Measurements from ENCODE around the gene FAM20C. TPM values are rescaled to one million over a fixed set of nuclear protein-coding genes. Genes with fewer than 3 reads are reported as not detected.

The FAM20C gene
- total RNA-seq, 1 donor from 2014 or later = 22.1 TPM

DNA sequence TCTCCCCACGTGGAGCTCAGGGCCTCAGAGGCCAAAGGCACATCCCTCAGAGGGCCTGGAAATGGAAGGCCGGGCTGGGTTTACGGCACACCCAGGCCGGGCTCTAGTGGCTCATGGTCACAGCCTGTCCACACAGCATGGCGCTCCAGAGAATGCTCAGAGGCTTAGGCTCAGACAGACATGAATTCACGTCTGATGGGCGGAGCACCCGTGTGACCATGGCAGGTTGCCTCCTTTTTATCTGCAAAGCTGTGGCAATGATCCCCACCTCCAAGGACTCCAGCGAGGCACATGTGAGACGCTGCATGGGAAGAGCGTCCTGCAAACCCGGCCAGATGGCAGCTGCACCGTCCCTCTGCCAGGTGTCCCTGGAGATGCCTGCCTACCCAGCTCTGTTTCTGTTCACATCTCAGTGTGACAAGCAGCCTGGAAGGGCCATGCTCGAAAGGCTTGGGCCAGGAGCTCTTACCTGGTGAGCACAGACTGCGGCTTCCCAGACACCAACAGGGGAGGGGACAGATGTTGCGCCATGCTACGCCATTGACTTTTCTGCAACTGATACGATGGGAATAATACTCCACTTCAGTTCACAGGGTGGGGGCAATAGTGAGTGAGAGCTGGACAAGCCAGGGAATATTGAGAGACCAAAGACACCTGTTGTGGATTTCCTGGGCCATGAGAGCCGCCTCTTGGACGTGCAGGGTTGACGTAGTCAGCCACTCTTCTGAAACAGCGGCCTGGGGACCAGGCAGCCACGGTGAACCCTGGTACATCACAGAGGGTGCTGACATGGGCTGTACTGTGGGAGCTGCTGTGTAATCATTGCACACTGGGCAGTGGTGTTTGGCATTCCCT lies 34.4 kb upstream of the FAM20C start:
- Histone ChIP-seq H3K27ac (no peak overlapping the region), H3K36me3 (no peaks in the 10 kb centered on the region), H3K9me3 (no peaks in the 10 kb centered on the region), H3K4me3 (no peak overlapping the region), H3K27me3 (no peaks in the 10 kb centered on the region), H3K4me1 (no peaks in the 10 kb centered on the region)
- TF ChIP-seq, protein P1, sequence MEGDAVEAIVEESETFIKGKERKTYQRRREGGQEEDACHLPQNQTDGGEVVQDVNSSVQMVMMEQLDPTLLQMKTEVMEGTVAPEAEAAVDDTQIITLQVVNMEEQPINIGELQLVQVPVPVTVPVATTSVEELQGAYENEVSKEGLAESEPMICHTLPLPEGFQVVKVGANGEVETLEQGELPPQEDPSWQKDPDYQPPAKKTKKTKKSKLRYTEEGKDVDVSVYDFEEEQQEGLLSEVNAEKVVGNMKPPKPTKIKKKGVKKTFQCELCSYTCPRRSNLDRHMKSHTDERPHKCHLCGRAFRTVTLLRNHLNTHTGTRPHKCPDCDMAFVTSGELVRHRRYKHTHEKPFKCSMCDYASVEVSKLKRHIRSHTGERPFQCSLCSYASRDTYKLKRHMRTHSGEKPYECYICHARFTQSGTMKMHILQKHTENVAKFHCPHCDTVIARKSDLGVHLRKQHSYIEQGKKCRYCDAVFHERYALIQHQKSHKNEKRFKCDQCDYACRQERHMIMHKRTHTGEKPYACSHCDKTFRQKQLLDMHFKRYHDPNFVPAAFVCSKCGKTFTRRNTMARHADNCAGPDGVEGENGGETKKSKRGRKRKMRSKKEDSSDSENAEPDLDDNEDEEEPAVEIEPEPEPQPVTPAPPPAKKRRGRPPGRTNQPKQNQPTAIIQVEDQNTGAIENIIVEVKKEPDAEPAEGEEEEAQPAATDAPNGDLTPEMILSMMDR (IDR thresholded peaks at IDR 0.05) = no peak
- TF ChIP-seq POLR2AphosphoS5 (IDR thresholded peaks at IDR 0.05; ENCODE audit: insufficient read depth in 1 of 2, low read depth in 1 of 2) (no peak), POLR2A (IDR thresholded peaks at IDR 0.05) (no peak)
- no peak for DNase-seq (ENCODE audit: extremely low spot score in 2 of 2)
- intact Hi-C loops (cut with DNase I) = no loop called here

DNA sequence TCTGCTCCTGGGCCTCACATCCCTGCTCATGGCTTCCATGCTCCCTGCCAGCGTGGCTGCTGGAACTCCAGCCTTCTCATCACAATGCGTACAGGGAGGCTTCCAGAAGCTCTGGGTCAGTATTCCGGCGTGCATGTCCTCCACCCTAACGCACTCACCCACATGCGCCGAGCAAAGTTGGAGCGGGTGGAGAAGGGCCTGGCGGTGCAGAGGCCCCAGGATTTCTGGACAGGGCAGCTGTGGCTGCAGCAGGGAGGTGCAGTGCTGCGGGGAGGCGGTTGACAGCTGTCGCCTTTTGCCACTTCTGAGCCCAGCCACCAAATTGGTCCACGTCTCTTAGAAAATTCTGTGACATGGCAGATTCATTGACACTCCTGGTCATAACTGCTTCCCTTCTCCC lies 33.6 kb upstream of the FAM20C start:
- H3K36me3 ChIP-seq = no peaks in the 10 kb centered on the region
- no peak overlapping the region for H3K27ac ChIP-seq
- H3K4me3 ChIP-seq = no peak overlapping the region
- DNase-seq (ENCODE audit: extremely low spot score in 2 of 2) = no peak
- no peaks in the 10 kb centered on the region for H3K27me3 ChIP-seq
- no peaks in the 10 kb centered on the region for H3K9me3 ChIP-seq
- intact Hi-C loops (cut with DNase I) = no loop called here
- TF ChIP-seq, protein P1 (IDR thresholded peaks at IDR 0.05) = no peak
- TF ChIP-seq POLR2A (IDR thresholded peaks at IDR 0.05) (no peak), POLR2AphosphoS5 (IDR thresholded peaks at IDR 0.05; ENCODE audit: insufficient read depth in 1 of 2, low read depth in 1 of 2) (no peak)
- no peaks in the 10 kb centered on the region for H3K4me1 ChIP-seq

DNA sequence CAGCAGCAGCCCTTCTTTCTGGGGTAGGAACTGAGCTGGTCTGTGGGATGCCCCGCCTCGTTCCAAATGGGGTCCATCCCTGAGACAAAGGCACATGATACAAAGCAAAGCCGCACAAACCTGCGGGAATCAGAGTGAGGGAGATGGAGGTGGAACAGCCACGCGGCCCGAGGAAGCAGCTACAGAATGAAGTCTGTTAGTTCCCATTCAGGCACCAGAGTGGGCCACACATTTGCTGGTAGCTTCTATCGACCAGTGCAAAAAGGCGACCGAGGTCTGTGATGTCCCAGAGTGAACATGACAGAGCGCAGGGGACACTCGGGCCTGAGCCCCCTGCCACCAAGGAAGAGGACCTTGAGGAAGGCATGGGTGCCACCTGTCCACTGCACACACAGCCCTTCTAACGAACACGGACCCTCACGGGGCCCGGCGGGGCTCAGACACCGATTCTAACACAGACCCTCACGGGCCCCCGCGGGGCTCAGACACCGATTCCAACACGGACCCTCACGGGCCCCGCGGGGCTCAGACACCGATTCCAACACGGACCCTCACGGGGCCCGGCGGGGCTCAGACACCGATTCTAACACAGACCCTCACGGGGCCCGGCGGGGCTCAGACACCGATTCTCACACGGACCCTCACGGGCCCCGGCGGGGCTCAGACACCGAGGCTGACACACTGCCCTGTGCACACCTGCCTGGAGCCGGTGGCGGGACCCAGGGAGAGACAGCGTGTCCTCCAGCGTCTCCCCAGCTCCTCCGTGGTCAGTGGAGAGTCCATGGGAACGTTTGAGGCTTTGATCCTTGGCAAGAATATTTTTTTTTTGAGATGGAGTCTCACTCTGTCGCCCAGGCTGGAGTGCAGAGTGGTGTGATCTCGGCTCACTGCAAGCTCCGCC lies 32.8 kb upstream of the FAM20C start:
- DNase-seq (ENCODE audit: extremely low spot score in 2 of 2) = no peak
- TF ChIP-seq, protein P1 (IDR thresholded peaks at IDR 0.05) = no peak
- no peak for TF ChIP-seq POLR2AphosphoS5 (IDR thresholded peaks at IDR 0.05; ENCODE audit: insufficient read depth in 1 of 2, low read depth in 1 of 2)
- TF ChIP-seq POLR2A (IDR thresholded peaks at IDR 0.05) = no peak
- Histone ChIP-seq H3K4me1 (no peaks in the 10 kb centered on the region), H3K9me3 (no peaks in the 10 kb centered on the region), H3K27ac (no peak overlapping the region), H3K4me3 (no peak overlapping the region), H3K36me3 (no peaks in the 10 kb centered on the region), H3K27me3 (no peaks in the 10 kb centered on the region)
- intact Hi-C loops (cut with DNase I) = no loop called here

DNA sequence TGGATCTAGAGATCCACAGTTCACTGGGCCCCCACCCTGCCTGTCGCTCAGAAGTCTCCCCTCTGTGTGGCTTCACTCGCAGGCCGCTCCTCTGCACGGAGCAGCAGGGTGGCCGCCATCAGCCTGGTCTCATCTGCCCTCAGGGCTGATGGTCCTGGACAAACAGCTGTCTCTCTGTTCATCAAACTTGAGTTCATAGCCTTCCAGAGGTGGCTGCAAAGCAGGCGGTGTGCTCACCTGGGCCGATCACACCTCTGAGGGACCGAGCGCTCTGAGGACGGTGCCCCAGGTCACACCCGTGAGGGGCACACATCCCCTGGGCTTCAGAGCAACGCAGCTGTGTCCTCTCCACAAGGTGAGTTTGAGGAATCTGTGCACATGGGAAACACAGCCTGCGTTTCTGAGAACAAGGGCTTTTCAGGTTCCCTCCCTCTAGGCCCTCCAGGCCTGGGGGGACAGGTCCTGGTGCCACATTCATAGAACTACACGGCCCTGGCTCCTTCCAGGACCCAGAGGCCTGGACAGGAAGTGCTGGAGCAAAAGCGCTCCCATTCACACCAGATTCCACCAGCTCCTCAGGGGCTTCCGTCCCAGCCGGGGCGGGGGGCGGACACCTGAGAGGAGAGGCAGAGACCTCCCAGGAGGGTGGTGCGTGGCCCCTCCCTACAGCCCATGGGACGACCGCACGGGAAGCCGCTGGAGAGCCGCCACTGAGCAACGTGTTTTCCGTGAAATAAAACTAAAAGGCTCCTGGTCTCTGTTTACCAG lies 31.2 kb upstream of the FAM20C start:
- no peak for DNase-seq (ENCODE audit: extremely low spot score in 2 of 2)
- TF ChIP-seq POLR2AphosphoS5 (IDR thresholded peaks at IDR 0.05; ENCODE audit: insufficient read depth in 1 of 2, low read depth in 1 of 2) (no peak), POLR2A (IDR thresholded peaks at IDR 0.05) (no peak)
- TF ChIP-seq, protein P1 (IDR thresholded peaks at IDR 0.05) = no peak
- Histone ChIP-seq H3K9me3 (no peaks in the 10 kb centered on the region), H3K27me3 (no peaks in the 10 kb centered on the region), H3K4me1 (no peaks in the 10 kb centered on the region), H3K36me3 (no peaks in the 10 kb centered on the region), H3K27ac (no peak overlapping the region), H3K4me3 (no peak overlapping the region)
- intact Hi-C loops (cut with DNase I) = no loop called here
